Skeletal muscle tissue (tissue), 4 donors: Measurements from ENCODE around the gene ACSS1. TPM values are rescaled to one million over a fixed set of nuclear protein-coding genes. Genes with fewer than 3 reads are reported as not detected.
A peak's percentile ranks its signal among the peaks of the same experiment; 100 is the strongest.

Experiments
- H3K27ac ChIP-seq: one replicate; pipeline ENCODE4 v1.7.0; 2013; ENCODE audit warnings: mild to moderate bottlenecking, low read depth, low read length, inconsistent platforms
- H3K27me3 ChIP-seq, 3 donors: one replicate each; pipeline ENCODE4 v1.7.0; 2013; ENCODE audit warnings: low read length in 3 of 3; ENCODE audit not compliant: control insufficient read depth in 3 of 3, insufficient read depth in 3 of 3
- H3K36me3 ChIP-seq, 3 donors: one replicate each; pipeline ENCODE4 v1.7.0; 2013; ENCODE audit warnings: low read length in 3 of 3; ENCODE audit not compliant: control insufficient read depth in 3 of 3, insufficient read depth in 3 of 3
- H3K4me1 ChIP-seq, 3 donors: one replicate each; pipeline ENCODE4 v1.7.0; 2013; ENCODE audit warnings: low read length in 3 of 3, mild to moderate bottlenecking in 3 of 3; ENCODE audit not compliant: control insufficient read depth in 3 of 3, insufficient read depth in 3 of 3
- H3K4me3 ChIP-seq, 3 donors: one replicate each; pipeline ENCODE4 v1.7.0; 2013; ENCODE audit warnings: low read length in 3 of 3
- H3K9ac ChIP-seq, 3 donors: one replicate each; pipeline ENCODE4 v1.7.0; 2013; ENCODE audit warnings: low read length in 3 of 3, mild to moderate bottlenecking in 3 of 3, moderate library complexity in 2 of 3, low read depth in 1 of 3
- H3K9me3 ChIP-seq, 3 donors: one replicate each; pipeline ENCODE4 v1.7.0; 2013; ENCODE audit warnings: low read length in 3 of 3; ENCODE audit not compliant: control insufficient read depth in 3 of 3
- total RNA-seq: library from RNA; depleted of rRNA; stranded (reverse); fragments of >200 nt; gene quantifications from one replicate; pipeline ENCODE4 v1.2.3, GENCODE V29; 2014
- donor health status: Osteomylitis.

Gene ACSS1
- total RNA-seq, 1 donor from 2014 or later: 8.9 TPM

GRCh38 chr20:25047766-25048165 lies 10.2 kb downstream of the ACSS1 start:
- H3K4me3 ChIP-seq: no peak overlapping the region
- H3K9ac ChIP-seq: peak overlapping the region in 2 of 3 donors; percentile 20 to 79
- H3K36me3 ChIP-seq: peaks cover 9 to 24% (median 18%) of the 10 kb centered on the region in 3 donors
- H3K27me3 ChIP-seq: no peaks in the 10 kb centered on the region
- H3K27ac ChIP-seq: no peak overlapping the region
- peaks cover 97 to 99% (median 99%) of the 10 kb centered on the region in 3 donors for H3K4me1 ChIP-seq
- H3K9me3 ChIP-seq: no peaks in the 10 kb centered on the region

- peaks cover 9 to 24% (median 18%) of the 10 kb centered on the region in 3 donors for H3K36me3 ChIP-seq
- H3K9me3 ChIP-seq: no peaks in the 10 kb centered on the region
- no peaks in the 10 kb centered on the region for H3K27me3 ChIP-seq
- H3K27ac ChIP-seq: peak overlapping the region; percentile 92
- peaks cover 97 to 99% (median 99%) of the 10 kb centered on the region in 3 donors for H3K4me1 ChIP-seq
- peak overlapping the region; percentile 30 to 79 (median 61) for H3K9ac ChIP-seq
- H3K4me3 ChIP-seq: no peak overlapping the region
Measured at GRCh38 chr20:25046736-25047666, 10.9 kb downstream of the ACSS1 start.

- H3K36me3 ChIP-seq: peaks cover 9 to 21% (median 15%) of the 10 kb centered on the region in 3 donors
- peak overlapping the region; percentile 92 for H3K27ac ChIP-seq
Measured at GRCh38 chr20:25046181-25046641, 11.7 kb downstream of the ACSS1 start.

GRCh38 chr20:25045343-25045712 lies 12.6 kb downstream of the ACSS1 start:
- H3K9ac ChIP-seq: peak overlapping the region; percentile 42 to 83 (median 65)
- H3K4me1 ChIP-seq: peaks cover 95 to 98% (median 97%) of the 10 kb centered on the region in 3 donors
- no peaks in the 10 kb centered on the region for H3K9me3 ChIP-seq
- H3K27me3 ChIP-seq: no peaks in the 10 kb centered on the region
- H3K36me3 ChIP-seq: peaks cover 9 to 18% (median 15%) of the 10 kb centered on the region in 3 donors
- peak overlapping the region; percentile 92 for H3K27ac ChIP-seq
- peak overlapping the region in 1 of 3 donors; percentile 49 for H3K4me3 ChIP-seq

More at GRCh38 chr20:25046181-25046641, 11.7 kb downstream of the ACSS1 start:
- Histone ChIP-seq H3K9me3 (no peaks in the 10 kb centered on the region), H3K4me3 (peak overlapping the region in 1 of 3 donors; percentile 41), H3K27me3 (no peaks in the 10 kb centered on the region), H3K9ac (peak overlapping the region in 2 of 3 donors; percentile 61 to 79), H3K4me1 (peaks cover 97 to 99% (median 99%) of the 10 kb centered on the region in 3 donors)

- Histone ChIP-seq H3K27ac (peak overlapping the region; percentile 92), H3K9ac (peak overlapping the region; percentile 42 to 83 (median 63)), H3K36me3 (peaks cover 9 to 18% (median 15%) of the 10 kb centered on the region in 3 donors), H3K4me1 (peaks cover 95 to 97% (median 97%) of the 10 kb centered on the region in 3 donors), H3K4me3 (peak overlapping the region in 2 of 3 donors; percentile 23 to 49), H3K27me3 (no peaks in the 10 kb centered on the region), H3K9me3 (no peaks in the 10 kb centered on the region)
Measured at GRCh38 chr20:25044660-25045342, 13.1 kb downstream of the ACSS1 start.

- peak overlapping the region; percentile 42 to 83 (median 63) for H3K9ac ChIP-seq
- peak overlapping the region; percentile 92 for H3K27ac ChIP-seq
- H3K4me1 ChIP-seq: peaks cover 95 to 97% (median 96%) of the 10 kb centered on the region in 3 donors
- H3K27me3 ChIP-seq: no peaks in the 10 kb centered on the region
- peaks cover 9 to 18% (median 15%) of the 10 kb centered on the region in 3 donors for H3K36me3 ChIP-seq
- H3K4me3 ChIP-seq: peak overlapping the region in 1 of 3 donors; percentile 7
- H3K9me3 ChIP-seq: no peaks in the 10 kb centered on the region
Measured at GRCh38 chr20:25044261-25044560, 13.7 kb downstream of the ACSS1 start.

- Histone ChIP-seq H3K4me1 (peaks cover 95 to 97% (median 97%) of the 10 kb centered on the region in 3 donors), H3K4me3 (peak overlapping the region in 1 of 3 donors; percentile 13), H3K9me3 (no peaks in the 10 kb centered on the region), H3K27me3 (no peaks in the 10 kb centered on the region), H3K36me3 (peaks cover 9 to 18% (median 15%) of the 10 kb centered on the region in 3 donors), H3K9ac (peak overlapping the region; percentile 42 to 83 (median 63)), H3K27ac (peak overlapping the region; percentile 92)
Measured at GRCh38 chr20:25043499-25044260, 14.3 kb downstream of the ACSS1 start.

GRCh38 chr20:25042531-25043498 lies 15.1 kb downstream of the ACSS1 start:
- H3K9ac ChIP-seq: peak overlapping the region; percentile 20 to 83 (median 47)
- no peaks in the 10 kb centered on the region for H3K9me3 ChIP-seq
- peak overlapping the region in 1 of 3 donors; percentile 13 for H3K4me3 ChIP-seq
- H3K27ac ChIP-seq: peak overlapping the region; percentile 92
- H3K4me1 ChIP-seq: peaks cover 95 to 97% (median 97%) of the 10 kb centered on the region in 3 donors
- no peaks in the 10 kb centered on the region for H3K27me3 ChIP-seq
- peaks cover 9 to 17% (median 12%) of the 10 kb centered on the region in 3 donors for H3K36me3 ChIP-seq
